ENCODE results near the gene SEC24D.

SEC24D gene

DNA sequence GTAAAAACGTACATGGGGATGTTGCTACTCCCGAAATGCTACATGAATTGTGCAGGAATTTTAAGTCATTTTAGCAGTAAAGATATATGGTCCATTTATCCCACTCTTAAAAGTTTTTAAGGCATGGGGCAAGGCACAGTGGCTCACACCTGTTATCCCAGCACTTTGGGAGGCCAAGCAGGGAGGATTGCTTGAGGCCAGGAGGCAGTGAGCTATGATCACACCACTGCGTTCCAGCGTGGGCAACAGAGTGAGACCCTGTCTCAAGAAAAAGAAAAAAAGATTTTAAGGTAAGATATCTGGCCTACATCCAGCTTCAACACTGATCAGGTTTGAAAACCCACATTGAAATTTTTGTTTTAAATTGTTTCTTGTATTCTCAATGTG is 1.2 kb upstream of the SEC24D start:
- no peak for DNase-seq (ENCODE audit: extremely low spot score)
- TF ChIP-seq TARDBP (IDR thresholded peaks at IDR 0.05) (no peak), ARNT (IDR thresholded peaks at IDR 0.05) (no peak), CTBP1 (IDR thresholded peaks at IDR 0.05; ENCODE audit: borderline replicate concordance) (no peak), ELF4 (IDR thresholded peaks at IDR 0.05) (no peak), LEF1 (IDR thresholded peaks at IDR 0.05; ENCODE audit: borderline replicate concordance) (no peak), FOXA1 (IDR thresholded peaks at IDR 0.05) (no peak), ZNF384 (IDR thresholded peaks at IDR 0.05) (no peak), BHLHE40 (IDR thresholded peaks at IDR 0.05; ENCODE audit: borderline replicate concordance) (no peak), HDGF (IDR thresholded peaks at IDR 0.05; ENCODE audit: borderline replicate concordance) (no peak), NFRKB (IDR thresholded peaks at IDR 0.05) (no peak), PKNOX1 (IDR thresholded peaks at IDR 0.05) (no peak), L3MBTL2 (conservative IDR thresholded peaks at IDR 0.05) (no peak), FOXK2 (IDR thresholded peaks at IDR 0.05) (no peak), FOXM1 (IDR thresholded peaks at IDR 0.05; ENCODE audit: borderline replicate concordance) (no peak), SUZ12 (IDR thresholded peaks at IDR 0.05) (no peak)
- POLR2A ChIA-PET, result interaction anchor here (2.3 to 2.4 kb wide), 2 partner anchors 10 to 12 kb away, joined by 6 to 8 read pairs; no protein-coding TSS in a partner anchor
- CTCF ChIA-PET, result interaction anchor here (1.1 kb wide), 1 partner anchor 28 kb away, joined by 3 read pairs; no protein-coding TSS in a partner anchor

- CTCF ChIA-PET, result interaction anchor here (1.1 kb wide), 1 partner anchor 29 kb away, joined by 3 read pairs; no protein-coding TSS in a partner anchor
- DNase-seq (ENCODE audit: extremely low spot score), result peak; percentile 50
Observed at GRCh38 chr4:118836301-118837120, 585 bp upstream of the SEC24D start.

DNA sequence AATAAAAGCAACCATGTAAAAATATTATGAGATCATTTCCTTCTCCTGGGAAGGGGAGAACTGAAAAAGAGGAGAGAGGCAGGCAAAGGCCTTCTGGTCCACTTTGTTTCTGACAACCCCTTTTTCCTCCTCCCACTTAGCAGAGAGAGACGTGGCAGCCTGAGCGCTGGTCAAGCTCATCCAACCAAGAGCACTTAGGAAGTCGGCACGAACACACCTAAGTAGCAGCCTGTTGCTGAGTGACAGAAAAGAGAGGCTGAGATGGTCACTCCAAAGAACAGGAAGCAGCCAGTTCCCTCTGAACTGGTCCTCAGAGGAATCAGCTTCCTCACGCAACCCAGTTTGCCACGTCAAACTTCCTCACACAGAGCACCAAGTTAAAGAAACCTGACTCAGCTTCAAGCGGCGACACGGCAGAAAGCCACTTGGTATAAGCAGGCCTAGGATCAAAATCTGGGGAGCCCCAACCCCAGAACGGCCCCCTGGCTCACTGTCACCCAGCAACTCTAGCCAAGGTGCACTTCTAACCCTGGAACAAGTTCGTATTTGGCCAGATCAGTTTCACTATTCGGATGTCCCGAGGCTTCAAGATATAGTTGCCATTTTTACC is 861 bp downstream of the SEC24D start:
- TF ChIP-seq ZNF384 (IDR thresholded peaks at IDR 0.05) (no peak), FOXK2 (IDR thresholded peaks at IDR 0.05) (no peak), L3MBTL2 (conservative IDR thresholded peaks at IDR 0.05) (no peak)
- peak; percentile 40 for DNase-seq (ENCODE audit: extremely low spot score)
- POLR2A ChIA-PET, result no interaction called here
- CTCF ChIA-PET, result interaction anchor here (0.7 kb wide), 1 partner anchor 25 kb away, joined by 5 read pairs; no protein-coding TSS in a partner anchor

More at GRCh38 chr4:118836301-118837120, 585 bp upstream of the SEC24D start:
- no peak for TF ChIP-seq PKNOX1 (IDR thresholded peaks at IDR 0.05)
- TF ChIP-seq L3MBTL2 (conservative IDR thresholded peaks at IDR 0.05), result peak; percentile 95
- POLR2A ChIA-PET, result interaction anchor here (2.3 to 2.4 kb wide), 2 partner anchors 10 to 11 kb away, joined by 6 to 8 read pairs; no protein-coding TSS in a partner anchor

- DNase-seq (ENCODE audit: extremely low spot score), result no peak
- no peak for TF ChIP-seq ARNT (IDR thresholded peaks at IDR 0.05)
- no peak for TF ChIP-seq PKNOX1 (IDR thresholded peaks at IDR 0.05)
- TF ChIP-seq BHLHE40 (IDR thresholded peaks at IDR 0.05; ENCODE audit: borderline replicate concordance), result no peak
- TF ChIP-seq NFRKB (IDR thresholded peaks at IDR 0.05), result no peak
- TF ChIP-seq L3MBTL2 (conservative IDR thresholded peaks at IDR 0.05), result no peak
- TF ChIP-seq TARDBP (IDR thresholded peaks at IDR 0.05), result no peak
- TF ChIP-seq FOXA1 (IDR thresholded peaks at IDR 0.05), result no peak
- no peak for TF ChIP-seq FOXK2 (IDR thresholded peaks at IDR 0.05)
- TF ChIP-seq SP1 (IDR thresholded peaks at IDR 0.05), result no peak
- no peak for TF ChIP-seq CTBP1 (IDR thresholded peaks at IDR 0.05; ENCODE audit: borderline replicate concordance)
- no peak for TF ChIP-seq ELF4 (IDR thresholded peaks at IDR 0.05)
- TF ChIP-seq HDGF (IDR thresholded peaks at IDR 0.05; ENCODE audit: borderline replicate concordance), result no peak
- TF ChIP-seq ZNF384 (IDR thresholded peaks at IDR 0.05), result no peak
- TF ChIP-seq LEF1 (IDR thresholded peaks at IDR 0.05; ENCODE audit: borderline replicate concordance), result no peak
- no peak for TF ChIP-seq FOXM1 (IDR thresholded peaks at IDR 0.05; ENCODE audit: borderline replicate concordance)
- no peak for TF ChIP-seq SUZ12 (IDR thresholded peaks at IDR 0.05)
- ChIA-PET POLR2A (no interaction called here), CTCF (no interaction called here)
Observed at GRCh38 chr4:118834070-118834469, 1.9 kb downstream of the SEC24D start.

- ChIA-PET CTCF (no interaction called here), POLR2A (no interaction called here)
- DNase-seq (ENCODE audit: extremely low spot score), result no peak
- TF ChIP-seq L3MBTL2 (conservative IDR thresholded peaks at IDR 0.05), result no peak
Observed at GRCh38 chr4:118833192-118833820, 2.6 kb downstream of the SEC24D start.

GRCh38 chr4:118829107-118829506 is 6.8 kb downstream of the SEC24D start:
- TF ChIP-seq LEF1 (IDR thresholded peaks at IDR 0.05; ENCODE audit: borderline replicate concordance) (no peak), ELF4 (IDR thresholded peaks at IDR 0.05) (no peak), HDGF (IDR thresholded peaks at IDR 0.05; ENCODE audit: borderline replicate concordance) (no peak), ZNF384 (IDR thresholded peaks at IDR 0.05) (no peak), FOXM1 (IDR thresholded peaks at IDR 0.05; ENCODE audit: borderline replicate concordance) (no peak), L3MBTL2 (conservative IDR thresholded peaks at IDR 0.05) (no peak)
- ChIA-PET CTCF (no interaction called here), POLR2A (no interaction called here)
- DNase-seq (ENCODE audit: extremely low spot score), result no peak
